ENCODE data around the gene SBNO2.

- no peak for TF ChIP-seq POLR2A (IDR thresholded peaks at IDR 0.05)
- no peak for TF ChIP-seq CTCF (IDR thresholded peaks at IDR 0.05)
- no peak for TF ChIP-seq POLR2AphosphoS5 (IDR thresholded peaks at IDR 0.05)
These were observed 42.7 kb upstream of the SBNO2 start for GRCh38 chr19:1216756-1217155.

All from breast epithelium (tissue), 3 donors.